RWPE2 (cell line): ENCODE measurements around the gene NTN1.
A peak's percentile ranks its signal among the peaks of the same experiment; 100 is the strongest.

Source experiments
- ATAC-seq: fragments of 200-7000 bp; cut with Tn5 transposase; 3 replicates; pipeline ENCODE4 v1.9.1; 2021; ENCODE audit warnings: low read depth
- DNase-seq: peaks from one replicate; pipeline ENCODE4 v3.0.0-alpha.2; 2020; ENCODE audit warnings: low spot score
- H3K27ac ChIP-seq: fragments of 450-650 bp; 2 replicates; pipeline ENCODE4 v1.5.1; 2017; ENCODE audit warnings: mild to moderate bottlenecking; ENCODE audit not compliant: poor library complexity, severe bottlenecking
- H3K27me3 ChIP-seq: fragments of 250-450 bp; sonication (Bioruptor Pico); 2 replicates; pipeline ENCODE4 v1.5.1; 2021; ENCODE audit warnings: mild to moderate bottlenecking, moderate library complexity; ENCODE audit not compliant: insufficient read depth, poor library complexity, severe bottlenecking
- H3K36me3 ChIP-seq: fragments of 250-450 bp; sonication (Bioruptor Pico); 2 replicates; pipeline ENCODE4 v1.5.1; 2020; ENCODE audit warnings: low read depth, mild to moderate bottlenecking, moderate library complexity
- H3K4me1 ChIP-seq: fragments of 250-450 bp; sonication (Bioruptor Pico); 2 replicates; pipeline ENCODE4 v1.5.1; 2021; ENCODE audit warnings: mild to moderate bottlenecking, moderate library complexity; ENCODE audit not compliant: insufficient read depth, poor library complexity, severe bottlenecking
- H3K4me3 ChIP-seq: fragments of 250-450 bp; sonication (Bioruptor Pico); 2 replicates; pipeline ENCODE4 v1.5.1; 2021; ENCODE audit warnings: mild to moderate bottlenecking, moderate library complexity; ENCODE audit not compliant: severe bottlenecking
- H3K9me3 ChIP-seq: fragments of 250-450 bp; sonication (Bioruptor Pico); 2 replicates; pipeline ENCODE4 v1.5.1; 2021; ENCODE audit warnings: mild to moderate bottlenecking, moderate library complexity; ENCODE audit not compliant: severe bottlenecking
- CTCF ChIP-seq: fragments of 450-650 bp; IDR thresholded peaks from one replicate; pipeline ENCODE4 v1.5.1; 2017; ENCODE audit warnings: mild to moderate bottlenecking, moderate library complexity; ENCODE audit not compliant: poor library complexity, severe bottlenecking

Gene NTN1

GRCh38 chr17:9213303-9213640 is 192.0 kb downstream of the NTN1 start:
- Histone ChIP-seq H3K4me3 (no peak overlapping the region), H3K9me3 (no peaks in the 10 kb centered on the region), H3K4me1 (no peaks in the 10 kb centered on the region), H3K36me3 (no peaks in the 10 kb centered on the region), H3K27ac (no peak overlapping the region), H3K27me3 (no peaks in the 10 kb centered on the region)
- no peak for TF ChIP-seq CTCF
- ATAC-seq (no peak), DNase-seq (peak; percentile 35)

- no peaks in the 10 kb centered on the region for H3K9me3 ChIP-seq
- no peaks in the 10 kb centered on the region for H3K27me3 ChIP-seq
- H3K36me3 ChIP-seq: no peaks in the 10 kb centered on the region
- no peak overlapping the region for H3K27ac ChIP-seq
- no peak for DNase-seq
- no peaks in the 10 kb centered on the region for H3K4me1 ChIP-seq
- no peak for TF ChIP-seq CTCF
- H3K4me3 ChIP-seq: no peak overlapping the region
- ATAC-seq: no peak
Observed at GRCh38 chr17:9215465-9215864, 194.2 kb downstream of the NTN1 start.

GRCh38 chr17:9217151-9218056 is 196.1 kb downstream of the NTN1 start:
- H3K4me1 ChIP-seq: no peaks in the 10 kb centered on the region
- H3K9me3 ChIP-seq: no peaks in the 10 kb centered on the region
- DNase-seq: no peak
- no peak overlapping the region for H3K4me3 ChIP-seq
- no peaks in the 10 kb centered on the region for H3K36me3 ChIP-seq
- no peak overlapping the region for H3K27ac ChIP-seq
- no peak for TF ChIP-seq CTCF
- H3K27me3 ChIP-seq: no peaks in the 10 kb centered on the region
- ATAC-seq: peak; percentile 68

GRCh38 chr17:9218064-9218635 is 196.8 kb downstream of the NTN1 start:
- Histone ChIP-seq H3K27me3 (no peaks in the 10 kb centered on the region), H3K36me3 (no peaks in the 10 kb centered on the region), H3K4me3 (no peak overlapping the region), H3K9me3 (no peaks in the 10 kb centered on the region), H3K27ac (no peak overlapping the region), H3K4me1 (no peaks in the 10 kb centered on the region)
- ATAC-seq (no peak), DNase-seq (no peak)
- no peak for TF ChIP-seq CTCF

- DNase-seq: no peak
- Histone ChIP-seq H3K9me3 (no peaks in the 10 kb centered on the region), H3K27ac (no peak overlapping the region), H3K4me3 (no peak overlapping the region), H3K27me3 (no peaks in the 10 kb centered on the region), H3K36me3 (no peaks in the 10 kb centered on the region), H3K4me1 (no peaks in the 10 kb centered on the region)
- no peak for ATAC-seq
- TF ChIP-seq CTCF: no peak
Observed at GRCh38 chr17:9218911-9219310, 197.6 kb downstream of the NTN1 start.
